Osteoblast (primary cell): ENCODE measurements around the gene NEFH. TPM values are rescaled to one million over a fixed set of nuclear protein-coding genes. Genes with fewer than 3 reads are reported as not detected.
"Not testable (repeated sequence)": the region's sequence is repeated elsewhere in the genome, so short reads cannot be mapped to it uniquely, and the experiment has no call there.

Experiments used
- DNase-seq: peaks from one replicate; pipeline ENCODE4 v3.0.0; 2011; ENCODE audit warnings: low spot score, mixed read lengths; ENCODE audit not compliant: insufficient read length; ENCODE audit errors: missing footprints
- H2AFZ ChIP-seq: 2 replicates; pipeline ENCODE4 v1.6.0; 2011; ENCODE audit warnings: mild to moderate bottlenecking, low read length
- H3K27ac ChIP-seq: 2 replicates; pipeline ENCODE4 v1.5.1; 2011; ENCODE audit warnings: mild to moderate bottlenecking, low read depth, low read length, moderate library complexity
- H3K27me3 ChIP-seq: 2 replicates; pipeline ENCODE4 v1.6.0; 2012; ENCODE audit warnings: mild to moderate bottlenecking, control low read depth, inconsistent platforms, low read length, moderate library complexity; ENCODE audit not compliant: insufficient read depth
- H3K36me3 ChIP-seq: 2 replicates; pipeline ENCODE4 v1.5.1; 2011; ENCODE audit warnings: mild to moderate bottlenecking, low read length, control low read depth, moderate library complexity; ENCODE audit not compliant: insufficient read depth
- H3K4me1 ChIP-seq: 2 replicates; pipeline ENCODE4 v1.5.1; 2011; ENCODE audit warnings: mild to moderate bottlenecking, low read length, control low read depth, moderate library complexity; ENCODE audit not compliant: insufficient read depth
- H3K4me2 ChIP-seq: 2 replicates; pipeline ENCODE4 v1.6.0; 2011; ENCODE audit warnings: mild to moderate bottlenecking, low read length; ENCODE audit not compliant: insufficient read depth
- H3K4me3 ChIP-seq: fragments of 200-600 bp; sonication (generic); 3 replicates; pipeline ENCODE4 v1.5.1; 2012; ENCODE audit warnings: mild to moderate bottlenecking, low read length, inconsistent platforms; ENCODE audit not compliant: insufficient read depth
- H3K79me2 ChIP-seq: 2 replicates; pipeline ENCODE4 v1.6.0; 2012; ENCODE audit warnings: mild to moderate bottlenecking, low read length, control low read depth, inconsistent platforms; ENCODE audit not compliant: insufficient read depth
- H3K9me3 ChIP-seq: 2 replicates; pipeline ENCODE4 v1.5.1; 2011; ENCODE audit warnings: low read depth, low read length, control low read depth
- H4K20me1 ChIP-seq: 2 replicates; pipeline ENCODE4 v1.6.0; 2012; ENCODE audit warnings: mild to moderate bottlenecking, low read length, control low read depth; ENCODE audit not compliant: insufficient read depth
- total RNA-seq: library from RNA; depleted of rRNA; stranded (reverse); fragments of >200 nt; gene quantifications from 2 replicates; pipeline ENCODE4 v1.2.3, GENCODE V29; 2012
- TF ChIP-seq, protein P1 (sequence below): IDR thresholded peaks from 2 replicates; pipeline ENCODE4 v1.5.1; 2011; ENCODE audit warnings: mild to moderate bottlenecking, low read depth, low read length, moderate library complexity; ENCODE audit errors: extremely low read depth

NEFH gene
- total RNA-seq, 1 donor = 0.36 TPM

DNA sequence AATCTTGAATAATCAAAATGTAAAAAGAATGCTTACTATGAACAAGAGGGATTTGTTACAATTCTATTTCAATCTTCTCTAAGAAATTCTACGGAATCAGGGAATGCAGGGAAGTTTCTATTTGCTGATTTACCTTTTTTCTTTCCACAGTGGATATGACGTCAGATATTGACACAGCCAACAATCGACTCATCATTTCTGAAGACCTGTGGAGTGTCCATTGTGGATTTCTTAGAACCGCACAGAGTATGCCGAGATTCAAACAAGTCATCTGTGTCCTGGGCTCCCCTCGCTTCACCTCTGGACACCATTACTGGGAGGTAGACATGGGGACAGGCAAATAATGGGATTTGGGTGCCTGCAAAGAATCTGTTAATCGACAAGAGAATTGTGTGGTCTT, 45.7 kb upstream of the NEFH start:
- Histone ChIP-seq H3K27ac (no peak overlapping the region), H3K4me2 (no peak overlapping the region), H2AFZ (no peak overlapping the region), H3K27me3 (peaks cover 43% of the 10 kb centered on the region), H3K4me3 (no peak overlapping the region), H3K36me3 (no peaks in the 10 kb centered on the region), H3K9me3 (no peaks in the 10 kb centered on the region), H3K79me2 (no peaks in the 10 kb centered on the region), H4K20me1 (no peaks in the 10 kb centered on the region), H3K4me1 (no peaks in the 10 kb centered on the region)
- DNase-seq = no peak
- TF ChIP-seq, protein P1, sequence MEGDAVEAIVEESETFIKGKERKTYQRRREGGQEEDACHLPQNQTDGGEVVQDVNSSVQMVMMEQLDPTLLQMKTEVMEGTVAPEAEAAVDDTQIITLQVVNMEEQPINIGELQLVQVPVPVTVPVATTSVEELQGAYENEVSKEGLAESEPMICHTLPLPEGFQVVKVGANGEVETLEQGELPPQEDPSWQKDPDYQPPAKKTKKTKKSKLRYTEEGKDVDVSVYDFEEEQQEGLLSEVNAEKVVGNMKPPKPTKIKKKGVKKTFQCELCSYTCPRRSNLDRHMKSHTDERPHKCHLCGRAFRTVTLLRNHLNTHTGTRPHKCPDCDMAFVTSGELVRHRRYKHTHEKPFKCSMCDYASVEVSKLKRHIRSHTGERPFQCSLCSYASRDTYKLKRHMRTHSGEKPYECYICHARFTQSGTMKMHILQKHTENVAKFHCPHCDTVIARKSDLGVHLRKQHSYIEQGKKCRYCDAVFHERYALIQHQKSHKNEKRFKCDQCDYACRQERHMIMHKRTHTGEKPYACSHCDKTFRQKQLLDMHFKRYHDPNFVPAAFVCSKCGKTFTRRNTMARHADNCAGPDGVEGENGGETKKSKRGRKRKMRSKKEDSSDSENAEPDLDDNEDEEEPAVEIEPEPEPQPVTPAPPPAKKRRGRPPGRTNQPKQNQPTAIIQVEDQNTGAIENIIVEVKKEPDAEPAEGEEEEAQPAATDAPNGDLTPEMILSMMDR = no peak

DNA sequence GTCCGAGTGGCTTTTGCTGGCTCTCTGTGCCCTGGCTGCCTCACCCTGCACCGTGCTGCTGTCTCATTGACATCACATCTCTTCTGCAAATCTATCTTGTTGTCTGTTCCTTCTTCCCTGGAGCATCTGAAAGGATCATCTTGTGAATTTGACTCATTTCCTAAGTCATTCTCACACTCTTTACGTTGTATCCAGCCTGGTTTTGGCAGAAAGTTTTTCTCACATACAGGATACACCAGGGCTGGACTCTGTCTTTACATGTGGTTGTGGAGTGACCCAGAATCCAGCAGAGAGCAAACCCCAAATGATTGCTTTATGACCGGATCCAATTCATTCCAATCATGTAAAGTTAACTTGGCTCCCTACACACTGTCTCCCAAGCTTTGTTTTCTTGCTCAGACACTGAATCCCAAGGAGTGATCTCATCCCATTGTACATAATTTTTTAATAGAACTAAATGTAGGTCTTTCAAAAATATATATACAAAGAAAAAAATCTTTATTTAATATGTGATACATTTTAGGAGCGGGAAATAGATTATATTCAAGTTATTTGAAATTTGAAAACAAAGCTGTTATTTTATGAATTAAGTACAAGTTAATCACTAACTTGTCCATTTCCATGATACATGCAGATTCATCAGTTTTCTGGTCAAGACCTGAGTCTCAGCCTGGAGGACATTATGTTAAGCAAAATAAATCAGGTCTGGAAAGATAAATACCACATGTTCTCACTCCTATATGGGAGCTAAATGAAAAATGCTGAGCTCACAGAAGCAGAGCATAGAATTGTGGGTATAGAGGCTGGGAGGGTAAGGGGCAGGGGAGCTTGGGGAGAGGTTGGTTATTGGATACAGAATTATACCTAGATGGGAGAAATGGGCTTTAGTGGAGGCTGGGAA, 44.5 kb upstream of the NEFH start:
- Histone ChIP-seq H3K79me2 (no peaks in the 10 kb centered on the region), H3K27ac (no peak overlapping the region), H3K4me3 (no peak overlapping the region), H2AFZ (no peak overlapping the region), H3K4me2 (no peak overlapping the region), H3K36me3 (no peaks in the 10 kb centered on the region), H3K9me3 (no peaks in the 10 kb centered on the region), H4K20me1 (no peaks in the 10 kb centered on the region), H3K4me1 (no peaks in the 10 kb centered on the region), H3K27me3 (peaks cover 33% of the 10 kb centered on the region)
- DNase-seq = no peak
- TF ChIP-seq, protein P1 = no peak

DNA sequence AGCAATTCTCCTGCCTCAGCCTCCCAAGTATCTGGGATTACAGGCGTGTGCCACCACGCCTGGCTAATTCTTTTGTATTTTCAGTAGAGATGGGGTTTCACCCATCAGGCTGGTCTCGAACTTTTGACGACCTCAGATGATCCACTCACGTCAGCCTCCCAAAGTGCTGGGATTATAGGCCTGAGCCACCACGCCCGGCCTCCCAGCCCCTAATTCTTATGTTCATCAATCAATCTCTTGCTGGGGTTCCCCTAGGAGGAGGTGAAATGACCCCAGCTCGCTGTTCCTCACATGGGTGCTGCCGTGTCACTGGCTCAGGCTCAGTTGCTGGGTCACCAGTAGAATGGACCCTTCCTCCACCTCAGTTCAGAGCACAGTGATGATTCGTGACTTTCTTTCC, 41.7 kb upstream of the NEFH start, which contains the start of gene RFPL1:
Gene RFPL1 (plus strand): TSS at position 301 of the 400 bp plus-strand sequence.
- H3K9me3 ChIP-seq, H3K4me1 ChIP-seq, H3K79me2 ChIP-seq, H2AFZ ChIP-seq, H3K4me2 ChIP-seq, H3K27ac ChIP-seq, H4K20me1 ChIP-seq, H3K4me3 ChIP-seq, DNase-seq, H3K36me3 ChIP-seq: not testable (repeated sequence)
- peaks cover 17% of the 10 kb centered on the region for H3K27me3 ChIP-seq

DNA sequence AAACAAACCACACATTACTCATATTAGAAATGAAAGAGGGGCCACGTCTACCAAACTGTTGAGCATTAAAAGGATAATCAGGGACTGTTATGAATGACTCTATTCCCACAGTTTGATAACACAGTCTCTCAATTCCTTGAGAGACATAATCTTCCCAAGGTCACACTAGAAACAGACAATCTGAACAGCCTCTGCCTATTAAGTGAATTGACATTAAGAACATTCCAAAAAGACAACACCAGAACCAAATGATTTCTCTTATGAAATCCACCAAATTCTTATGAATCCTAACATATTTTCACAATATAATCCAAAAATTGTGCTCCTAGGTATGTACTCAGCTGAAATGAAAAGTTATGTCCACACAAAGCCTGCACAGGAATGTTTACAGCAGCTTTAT, 37.0 kb upstream of the NEFH start:
- Histone ChIP-seq H3K4me3 (no peak overlapping the region), H4K20me1 (no peaks in the 10 kb centered on the region), H3K79me2 (no peaks in the 10 kb centered on the region), H3K4me1 (no peaks in the 10 kb centered on the region), H3K27me3 (peaks cover 5% of the 10 kb centered on the region), H3K27ac (no peak overlapping the region), H3K4me2 (no peak overlapping the region), H3K9me3 (no peaks in the 10 kb centered on the region), H2AFZ (no peak overlapping the region), H3K36me3 (no peaks in the 10 kb centered on the region)
- TF ChIP-seq, protein P1 = no peak
- no peak for DNase-seq
